ENCODE data around the gene FBXW7.

The FBXW7 gene

DNA sequence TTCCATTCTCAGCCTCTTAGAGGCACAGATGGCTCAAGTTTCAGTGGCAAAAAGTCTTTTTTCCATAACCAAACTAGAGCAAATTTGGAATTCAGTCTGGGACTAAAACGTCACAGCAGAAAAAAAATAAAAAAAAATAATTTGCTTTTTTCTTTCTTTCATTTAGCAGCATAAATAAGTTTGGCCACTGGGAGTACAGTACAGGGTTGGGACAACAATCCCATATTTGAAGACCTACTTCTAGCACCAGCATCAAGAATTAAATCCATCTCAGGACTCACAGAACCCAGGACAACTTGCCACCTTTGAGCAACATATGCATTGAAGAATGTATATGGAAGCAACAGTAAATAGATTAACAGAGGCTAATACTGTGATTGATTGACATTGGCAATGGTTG is 214.0 kb downstream of the FBXW7 start:
- Mint-ChIP-seq H3K36me3 (peaks cover 52% of the 10 kb centered on the region), H3K4me1 (peaks cover 3% of the 10 kb centered on the region), H3K9me3 (no peaks in the 10 kb centered on the region), H3K27ac (no peak overlapping the region), H3K27me3 (no peaks in the 10 kb centered on the region), H3K4me3 (no peak overlapping the region)
- no peak for DNase-seq
- CTCF ChIA-PET: no interaction called here

DNA sequence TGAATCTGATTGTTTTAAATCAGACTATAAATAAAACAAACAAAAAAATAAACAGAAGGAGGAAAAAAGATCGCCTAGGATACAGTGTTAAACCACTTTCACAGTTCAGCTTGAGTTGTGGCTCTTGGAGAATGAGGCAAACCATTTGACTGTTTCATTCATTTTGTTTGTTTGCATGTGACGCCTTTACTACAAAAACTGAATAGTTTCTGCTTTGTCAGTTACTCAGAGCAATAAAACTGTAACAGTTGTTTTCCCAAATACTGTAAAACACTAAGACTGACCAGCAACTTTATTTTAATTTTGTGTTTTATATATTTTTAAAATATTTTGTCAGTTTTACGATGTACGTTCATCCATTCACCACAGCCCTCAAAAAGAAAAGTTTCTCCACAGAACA is 214.5 kb downstream of the FBXW7 start:
- CTCF ChIA-PET: no interaction called here
- no peak overlapping the region for H3K4me3 Mint-ChIP-seq
- peaks cover 3% of the 10 kb centered on the region for H3K4me1 Mint-ChIP-seq
- H3K9me3 Mint-ChIP-seq: no peaks in the 10 kb centered on the region
- no peaks in the 10 kb centered on the region for H3K27me3 Mint-ChIP-seq
- DNase-seq: no peak
- no peak overlapping the region for H3K27ac Mint-ChIP-seq
- H3K36me3 Mint-ChIP-seq: peaks cover 52% of the 10 kb centered on the region

GRCh38 chr4:152316969-152317368 is 218.9 kb downstream of the FBXW7 start:
- Mint-ChIP-seq H3K27me3 (no peaks in the 10 kb centered on the region), H3K9me3 (no peaks in the 10 kb centered on the region), H3K4me1 (no peaks in the 10 kb centered on the region), H3K4me3 (no peak overlapping the region), H3K36me3 (peaks cover 18% of the 10 kb centered on the region), H3K27ac (no peak overlapping the region)
- CTCF ChIA-PET: no interaction called here
- no peak for DNase-seq

- Mint-ChIP-seq H3K27ac (no peak overlapping the region), H3K9me3 (no peaks in the 10 kb centered on the region), H3K4me3 (no peak overlapping the region), H3K27me3 (peaks cover 8% of the 10 kb centered on the region), H3K4me1 (peaks cover 5% of the 10 kb centered on the region), H3K36me3 (no peaks in the 10 kb centered on the region)
- CTCF ChIA-PET: no interaction called here
- DNase-seq: no peak
Measured at GRCh38 chr4:152310257-152310656, 225.6 kb downstream of the FBXW7 start.

DNA sequence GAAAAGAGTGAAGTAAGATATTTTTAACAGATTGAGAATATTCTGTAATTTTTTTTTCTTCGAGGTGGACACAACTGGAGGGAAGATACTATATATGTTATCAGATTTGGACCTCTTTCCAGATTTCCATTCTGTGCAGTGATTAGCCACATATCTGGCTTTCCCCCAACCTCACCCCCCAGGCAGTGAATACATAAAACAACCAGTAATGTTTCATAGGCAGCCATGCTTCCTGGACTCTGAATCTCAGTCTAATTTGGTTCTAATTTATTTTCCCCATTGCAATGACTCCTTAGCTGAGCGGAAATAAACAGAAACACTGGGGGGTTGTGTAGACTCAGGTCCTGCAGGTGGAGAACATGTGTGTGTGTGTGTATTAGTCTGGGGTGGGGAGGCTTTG is 226.5 kb downstream of the FBXW7 start:
- CTCF ChIA-PET: no interaction called here
- no peaks in the 10 kb centered on the region for H3K9me3 Mint-ChIP-seq

DNA sequence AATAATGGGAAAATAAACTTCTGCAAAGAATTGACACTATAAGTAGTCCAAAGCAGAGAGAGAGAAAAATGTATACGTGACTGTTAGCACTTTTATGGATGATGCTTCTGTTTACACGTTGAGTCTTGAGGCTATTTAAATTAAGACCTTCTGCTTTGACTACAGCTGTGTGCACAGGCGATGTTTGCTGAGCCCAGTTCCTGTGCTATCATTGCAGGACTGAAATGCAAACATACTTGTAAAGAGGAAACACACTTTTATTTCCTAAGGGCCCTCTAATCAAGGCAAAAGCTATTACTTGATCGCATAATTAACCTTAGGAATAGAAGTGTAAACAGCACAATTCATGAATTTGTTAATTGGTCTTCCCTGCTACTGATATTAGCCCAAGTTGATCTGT is 226.9 kb downstream of the FBXW7 start:
- no peak for DNase-seq
- peaks cover 5% of the 10 kb centered on the region for H3K4me1 Mint-ChIP-seq
- H3K27ac Mint-ChIP-seq: no peak overlapping the region
- peaks cover 8% of the 10 kb centered on the region for H3K27me3 Mint-ChIP-seq
- H3K36me3 Mint-ChIP-seq: no peaks in the 10 kb centered on the region
- CTCF ChIA-PET: no interaction called here
- no peaks in the 10 kb centered on the region for H3K9me3 Mint-ChIP-seq
- H3K4me3 Mint-ChIP-seq: no peak overlapping the region

More for the DNA sequence above, 226.5 kb downstream of the FBXW7 start:
- H3K36me3 Mint-ChIP-seq: no peaks in the 10 kb centered on the region
- no peak overlapping the region for H3K4me3 Mint-ChIP-seq
- peaks cover 5% of the 10 kb centered on the region for H3K4me1 Mint-ChIP-seq
- no peak for DNase-seq
- peaks cover 8% of the 10 kb centered on the region for H3K27me3 Mint-ChIP-seq
- H3K27ac Mint-ChIP-seq: no peak overlapping the region

DNA sequence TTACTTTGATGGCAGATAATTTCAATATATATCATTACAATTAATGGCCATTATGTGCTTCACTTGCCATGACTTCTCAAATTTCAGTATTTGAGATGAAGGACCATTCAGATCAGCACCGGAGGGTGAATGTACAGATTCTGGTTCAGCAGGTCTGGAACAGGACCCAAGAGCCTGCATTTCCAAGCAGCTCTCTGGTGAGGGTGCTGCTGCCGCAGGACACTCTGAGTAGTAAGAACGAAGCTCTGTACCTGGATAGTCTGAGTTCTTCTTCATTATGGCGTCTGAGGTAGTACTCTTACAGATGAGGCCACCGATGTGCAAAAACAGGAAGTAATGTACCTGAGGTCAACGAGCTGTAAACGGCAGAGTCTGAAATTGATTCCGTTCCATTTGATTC is 228.2 kb downstream of the FBXW7 start:
- H3K27me3 Mint-ChIP-seq: peaks cover 8% of the 10 kb centered on the region
- no peaks in the 10 kb centered on the region for H3K36me3 Mint-ChIP-seq
- no peak for DNase-seq
- CTCF ChIA-PET: interaction anchor here (0.5 kb wide), 1 partner anchor 73 kb away, joined by 3 read pairs; no protein-coding TSS in a partner anchor
- no peaks in the 10 kb centered on the region for H3K9me3 Mint-ChIP-seq
- peaks cover 5% of the 10 kb centered on the region for H3K4me1 Mint-ChIP-seq
- no peak overlapping the region for H3K4me3 Mint-ChIP-seq
- H3K27ac Mint-ChIP-seq: no peak overlapping the region

DNA sequence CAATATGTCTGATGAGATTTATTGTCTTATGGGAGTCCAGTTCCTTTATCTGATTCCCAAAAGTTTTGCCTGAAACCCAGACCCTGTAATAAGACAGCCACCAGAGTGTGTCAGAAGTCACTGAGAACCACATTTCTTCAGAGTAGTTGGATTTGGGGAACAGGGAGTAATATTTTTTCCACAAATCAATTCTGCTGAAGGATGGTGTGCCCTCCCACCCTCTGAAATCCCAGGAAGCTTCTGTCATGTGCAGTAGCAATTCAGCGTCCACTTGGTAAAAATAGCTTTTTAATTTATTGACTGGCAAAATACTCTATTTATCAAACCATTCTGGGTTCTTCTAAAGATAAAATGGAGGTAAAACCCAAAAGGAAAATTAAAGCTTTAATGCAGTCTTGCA is 229.4 kb downstream of the FBXW7 start:
- H3K4me1 Mint-ChIP-seq: peaks cover 5% of the 10 kb centered on the region
- no peak overlapping the region for H3K27ac Mint-ChIP-seq
- no peak overlapping the region for H3K4me3 Mint-ChIP-seq
- peaks cover 8% of the 10 kb centered on the region for H3K27me3 Mint-ChIP-seq
- no peaks in the 10 kb centered on the region for H3K9me3 Mint-ChIP-seq
- DNase-seq: no peak
- CTCF ChIA-PET: no interaction called here
- H3K36me3 Mint-ChIP-seq: no peaks in the 10 kb centered on the region

- Mint-ChIP-seq H3K4me1 (no peaks in the 10 kb centered on the region), H3K9me3 (no peaks in the 10 kb centered on the region), H3K27ac (no peak overlapping the region), H3K36me3 (no peaks in the 10 kb centered on the region), H3K4me3 (no peak overlapping the region), H3K27me3 (peaks cover 8% of the 10 kb centered on the region)
- CTCF ChIA-PET: no interaction called here
- DNase-seq: no peak
Measured at GRCh38 chr4:152304220-152304619, 231.7 kb downstream of the FBXW7 start.

GRCh38 chr4:152301381-152301780 is 234.5 kb downstream of the FBXW7 start:
- H3K9me3 Mint-ChIP-seq: no peaks in the 10 kb centered on the region
- H3K27me3 Mint-ChIP-seq: no peaks in the 10 kb centered on the region
- H3K4me1 Mint-ChIP-seq: no peaks in the 10 kb centered on the region
- CTCF ChIA-PET: interaction anchor here (0.6 kb wide), 1 partner anchor 762 kb away, joined by 3 read pairs; no protein-coding TSS in a partner anchor
- no peak for DNase-seq
- no peak overlapping the region for H3K27ac Mint-ChIP-seq
- H3K4me3 Mint-ChIP-seq: no peak overlapping the region
- no peaks in the 10 kb centered on the region for H3K36me3 Mint-ChIP-seq

DNA sequence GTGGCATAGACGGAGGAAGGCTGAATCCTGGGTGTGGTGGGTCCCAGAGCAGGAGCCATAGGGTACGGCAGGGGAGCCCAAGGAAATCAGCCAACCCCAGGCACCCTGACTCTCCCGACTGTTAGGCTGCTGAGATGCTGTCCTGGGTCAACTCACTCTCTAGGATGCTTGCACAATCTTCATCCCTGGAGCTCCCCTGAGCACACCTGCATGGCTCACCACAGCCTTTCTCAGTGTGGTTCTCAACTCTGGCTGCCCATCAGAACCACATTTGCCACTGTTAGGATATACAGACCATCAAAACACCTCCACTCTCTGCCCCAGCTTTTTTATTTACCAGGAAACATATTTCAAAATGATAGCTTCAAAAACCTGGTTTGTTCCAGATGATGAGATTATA is 236.3 kb downstream of the FBXW7 start:
- Mint-ChIP-seq H3K4me1 (no peaks in the 10 kb centered on the region), H3K4me3 (no peak overlapping the region), H3K9me3 (no peaks in the 10 kb centered on the region), H3K27me3 (peaks cover 6% of the 10 kb centered on the region), H3K27ac (no peak overlapping the region), H3K36me3 (peaks cover 2% of the 10 kb centered on the region)
- no peak for DNase-seq
- CTCF ChIA-PET: interaction anchor here (1.0 kb wide), 1 partner anchor 49 kb away, joined by 3 read pairs; no protein-coding TSS in a partner anchor

DNA sequence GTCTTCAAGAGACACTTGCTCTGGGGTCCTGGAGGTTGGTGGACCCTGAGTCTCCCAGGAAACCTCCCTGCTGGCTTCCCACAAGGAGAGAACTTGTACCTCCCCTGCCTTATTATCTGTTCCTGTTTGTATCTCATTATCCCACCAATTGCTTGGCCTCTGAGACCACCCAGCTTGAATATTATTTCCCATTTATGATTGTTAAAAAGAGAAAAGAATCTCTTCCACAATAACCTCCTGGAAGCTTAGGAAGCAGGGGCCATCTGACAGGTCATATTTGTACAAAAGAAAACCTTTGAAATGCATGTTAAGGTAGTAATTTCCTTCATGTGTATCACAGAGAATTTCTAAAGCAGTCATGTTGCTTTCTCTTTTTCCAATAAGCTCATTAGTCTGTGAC is 239.5 kb downstream of the FBXW7 start:
- CTCF ChIA-PET: no interaction called here
- Mint-ChIP-seq H3K36me3 (peaks cover 2% of the 10 kb centered on the region), H3K4me1 (no peaks in the 10 kb centered on the region), H3K27ac (no peak overlapping the region), H3K27me3 (peaks cover 13% of the 10 kb centered on the region), H3K9me3 (no peaks in the 10 kb centered on the region), H3K4me3 (no peak overlapping the region)
- no peak for DNase-seq

DNA sequence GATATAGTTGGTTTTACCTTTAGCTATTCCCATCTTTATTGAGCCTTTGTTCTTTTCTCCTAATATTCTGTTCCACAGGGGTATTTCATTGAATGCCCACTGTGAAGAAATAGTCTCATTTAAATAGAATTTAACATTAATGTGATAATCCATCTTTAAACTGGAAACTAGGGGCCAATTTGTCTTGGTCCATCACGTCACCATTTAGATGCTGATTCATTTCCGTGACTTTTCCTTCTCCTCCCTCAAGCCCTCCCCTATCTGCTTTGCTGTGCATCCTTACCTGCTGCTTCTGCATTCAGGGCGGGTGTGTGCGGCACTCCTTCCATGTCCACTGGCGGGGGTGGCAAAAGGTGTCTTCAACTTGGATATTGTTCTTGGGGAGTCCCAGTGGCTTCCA is 241.1 kb downstream of the FBXW7 start:
- Mint-ChIP-seq H3K27me3 (peaks cover 13% of the 10 kb centered on the region), H3K4me3 (no peak overlapping the region), H3K9me3 (no peaks in the 10 kb centered on the region), H3K36me3 (peaks cover 2% of the 10 kb centered on the region), H3K4me1 (no peaks in the 10 kb centered on the region), H3K27ac (no peak overlapping the region)
- CTCF ChIA-PET: no interaction called here
- no peak for DNase-seq

GRCh38 chr4:152294331-152294730 is 241.6 kb downstream of the FBXW7 start:
- DNase-seq: no peak
- CTCF ChIA-PET: no interaction called here
- Mint-ChIP-seq H3K4me1 (no peaks in the 10 kb centered on the region), H3K4me3 (no peak overlapping the region), H3K27me3 (peaks cover 13% of the 10 kb centered on the region), H3K9me3 (no peaks in the 10 kb centered on the region), H3K36me3 (peaks cover 2% of the 10 kb centered on the region), H3K27ac (no peak overlapping the region)

- H3K9me3 Mint-ChIP-seq: no peaks in the 10 kb centered on the region
- peaks cover 2% of the 10 kb centered on the region for H3K36me3 Mint-ChIP-seq
- H3K4me3 Mint-ChIP-seq: no peak overlapping the region
- DNase-seq: no peak
- CTCF ChIA-PET: interaction anchor here (0.9 kb wide), 1 partner anchor 10 kb away, joined by 3 read pairs; no protein-coding TSS in a partner anchor
- H3K27ac Mint-ChIP-seq: no peak overlapping the region
- peaks cover 13% of the 10 kb centered on the region for H3K27me3 Mint-ChIP-seq
- no peaks in the 10 kb centered on the region for H3K4me1 Mint-ChIP-seq
Measured at GRCh38 chr4:152293527-152293926, 242.4 kb downstream of the FBXW7 start.

- Mint-ChIP-seq H3K4me1 (no peaks in the 10 kb centered on the region), H3K9me3 (peaks cover under 1% of the 10 kb centered on the region), H3K27me3 (peaks cover 13% of the 10 kb centered on the region), H3K36me3 (peaks cover 4% of the 10 kb centered on the region), H3K4me3 (no peak overlapping the region), H3K27ac (no peak overlapping the region)
- no peak for DNase-seq
- CTCF ChIA-PET: interaction anchor here (0.9 kb wide), 1 partner anchor 13 kb away, joined by 3 read pairs; no protein-coding TSS in a partner anchor
Measured at GRCh38 chr4:152290366-152290921, 245.4 kb downstream of the FBXW7 start.
